ENCODE measurements around the gene ADRM1.

The ADRM1 gene

DNA sequence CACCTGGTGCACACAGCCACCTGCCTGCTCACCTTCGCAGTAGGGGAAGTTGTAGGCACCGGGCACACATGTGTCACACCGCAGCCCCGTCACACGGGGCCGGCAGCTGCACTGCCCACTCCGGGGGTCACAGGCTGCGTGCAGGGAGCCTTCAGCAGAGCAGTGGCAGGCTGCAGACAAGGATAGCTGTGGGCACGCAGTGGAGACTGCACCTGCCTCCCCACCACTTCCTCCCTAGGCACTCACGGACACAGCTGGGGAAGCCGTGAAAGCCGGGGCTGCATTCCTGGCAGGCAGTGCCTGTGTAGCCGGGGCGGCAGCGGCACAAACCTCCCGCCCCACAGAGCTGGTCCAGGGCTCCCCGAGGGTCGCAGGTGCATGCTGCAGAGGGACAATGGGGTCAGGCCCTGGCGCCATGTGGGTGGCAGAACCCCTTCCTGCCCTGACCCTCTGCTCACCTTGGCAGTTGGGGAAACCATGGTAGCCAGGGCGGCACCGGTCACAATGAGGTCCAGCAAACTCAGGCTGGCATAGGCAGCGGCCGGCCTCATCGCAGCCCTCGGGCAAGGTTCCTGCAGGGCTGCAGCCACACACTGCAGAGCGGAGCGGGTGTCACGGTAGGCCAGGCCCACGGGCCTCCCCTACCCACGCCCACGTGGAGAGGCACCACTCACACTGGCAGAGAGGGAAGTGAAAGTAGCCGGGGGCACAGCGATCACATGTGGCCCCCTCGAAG, 34.9 kb downstream of the ADRM1 start:
- DNase-seq (ENCODE audit: low read depth): no peak

DNA sequence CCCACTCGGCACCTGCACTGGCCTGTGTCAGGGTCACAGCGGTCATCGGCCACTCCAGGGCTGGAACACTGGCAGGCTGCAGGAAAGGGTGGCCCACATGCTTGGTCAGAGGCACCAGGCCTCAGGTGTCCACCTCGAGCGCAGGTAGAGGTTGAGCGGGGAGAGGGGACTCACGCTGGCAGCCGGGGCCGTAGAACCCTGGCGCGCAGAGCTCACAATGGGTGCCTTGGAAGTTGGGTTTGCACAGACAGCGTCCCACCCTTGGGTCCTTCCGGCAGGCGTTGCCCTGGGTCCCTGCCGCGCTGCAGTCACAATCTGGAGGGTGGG, 35.5 kb downstream of the ADRM1 start:
- no peak for DNase-seq (ENCODE audit: low read depth)

DNA sequence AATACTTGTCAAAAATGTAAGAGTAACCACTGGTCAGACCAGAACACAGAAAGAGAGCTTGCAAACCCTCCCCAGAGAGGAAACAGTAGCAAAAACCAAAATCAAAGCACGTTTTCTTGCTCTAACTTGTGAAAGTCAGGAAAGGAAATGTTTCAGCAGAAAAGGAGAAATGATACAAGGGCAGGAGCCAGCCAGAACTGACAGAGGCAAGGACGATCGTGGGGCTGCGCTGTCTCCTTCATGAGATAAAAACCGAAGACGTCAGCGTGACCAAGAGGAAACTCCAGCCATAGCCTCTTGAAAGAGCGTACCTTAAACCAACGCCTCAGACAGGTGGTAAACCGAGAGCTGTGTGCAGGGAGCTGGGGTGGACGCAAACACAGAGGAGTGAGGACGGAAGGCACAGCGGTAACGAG, 36.9 kb downstream of the ADRM1 start:
- DNase-seq (ENCODE audit: low read depth): no peak

DNA sequence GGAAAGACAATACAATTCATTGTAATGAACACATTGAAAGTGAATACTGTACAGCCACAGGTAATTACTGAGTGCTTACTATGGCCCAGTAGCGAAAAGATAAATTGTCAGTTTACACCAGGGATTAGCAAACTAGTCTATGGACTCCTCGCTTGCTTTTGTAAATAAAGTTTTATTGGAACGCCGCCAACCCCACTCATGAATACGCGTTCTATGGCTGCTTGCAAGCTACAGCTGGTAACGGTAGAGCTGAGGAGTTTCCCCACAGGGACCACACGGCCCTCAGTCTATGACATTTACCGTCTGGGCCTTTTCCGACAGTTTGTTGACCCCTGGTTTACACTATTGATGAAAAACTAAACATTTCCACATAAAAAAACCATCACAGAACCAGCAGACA, 40.1 kb downstream of the ADRM1 start:
- DNase-seq (ENCODE audit: low read depth): no peak

DNA sequence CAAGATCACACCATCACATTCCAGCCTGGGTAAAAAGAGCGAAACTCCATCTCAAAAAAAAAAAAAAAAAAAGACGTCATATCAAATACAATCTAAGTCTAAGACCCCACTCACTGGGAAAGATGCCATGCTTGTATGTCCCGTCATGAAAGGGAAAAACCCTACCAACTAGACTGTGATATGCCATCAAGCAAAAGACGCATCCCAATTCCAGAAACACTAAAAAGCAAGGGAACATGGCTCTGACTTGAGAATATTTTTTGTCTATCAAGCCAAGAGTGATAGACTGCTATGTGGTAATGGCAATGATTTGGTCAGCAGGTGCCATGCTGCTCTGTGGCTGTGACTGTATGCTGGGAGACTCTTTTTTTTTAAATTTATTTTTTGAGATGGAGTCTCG, 41.3 kb downstream of the ADRM1 start:
- DNase-seq (ENCODE audit: low read depth): no peak

DNA sequence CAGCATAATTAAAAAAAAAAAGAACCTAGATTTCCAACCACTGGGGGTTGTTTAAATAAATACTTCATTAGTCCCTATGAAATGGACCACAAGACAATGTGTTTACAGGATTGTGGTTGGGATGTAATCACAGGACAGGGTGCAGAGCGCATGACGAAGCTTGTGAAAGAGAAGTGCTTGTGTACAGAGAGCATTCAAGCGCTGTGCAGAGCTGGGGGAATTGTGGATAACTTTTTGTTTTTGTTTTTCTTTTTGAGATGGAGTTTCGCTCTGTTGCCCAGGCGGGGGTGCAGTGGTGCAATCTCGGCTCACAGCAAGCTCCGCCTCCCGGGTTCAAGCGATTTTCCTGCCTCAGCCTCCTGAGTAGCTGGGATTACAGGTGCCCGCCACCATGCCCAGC, 42.0 kb downstream of the ADRM1 start:
- no peak for DNase-seq (ENCODE audit: low read depth)

DNA sequence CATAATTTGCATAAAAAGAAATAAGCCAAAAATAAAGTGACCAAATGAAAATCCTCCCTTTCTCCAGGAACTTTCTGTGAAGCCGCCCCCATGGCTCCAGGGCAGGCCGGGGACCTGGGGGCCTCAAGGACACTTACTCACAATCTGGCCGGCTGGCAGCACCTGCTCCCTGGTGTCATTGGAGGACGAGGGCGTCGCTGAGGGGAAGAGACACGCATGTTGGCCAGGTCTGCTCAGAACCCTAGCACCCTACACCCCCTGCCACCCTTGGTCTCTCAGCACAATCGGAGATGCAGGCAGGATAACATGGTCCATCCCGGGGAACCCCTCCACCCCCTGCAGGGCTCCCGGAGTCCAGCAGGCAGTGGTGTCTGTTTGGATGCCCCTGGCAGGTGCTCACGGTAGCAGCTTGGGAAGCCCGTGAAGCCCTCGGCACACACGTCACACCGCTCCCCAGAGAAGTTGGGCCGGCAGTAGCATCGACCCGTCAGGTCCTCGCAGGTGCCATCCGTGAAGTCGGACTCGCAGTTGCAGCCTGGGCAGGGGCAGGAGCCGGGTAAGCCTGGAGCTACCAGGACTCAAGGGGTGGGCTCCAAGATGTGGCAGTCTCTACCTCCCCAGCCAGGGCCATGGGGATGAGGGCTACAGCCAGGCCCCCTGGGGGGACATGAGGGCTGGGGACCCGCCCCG, 43.0 kb downstream of the ADRM1 start:
- DNase-seq (ENCODE audit: low read depth): no peak

DNA sequence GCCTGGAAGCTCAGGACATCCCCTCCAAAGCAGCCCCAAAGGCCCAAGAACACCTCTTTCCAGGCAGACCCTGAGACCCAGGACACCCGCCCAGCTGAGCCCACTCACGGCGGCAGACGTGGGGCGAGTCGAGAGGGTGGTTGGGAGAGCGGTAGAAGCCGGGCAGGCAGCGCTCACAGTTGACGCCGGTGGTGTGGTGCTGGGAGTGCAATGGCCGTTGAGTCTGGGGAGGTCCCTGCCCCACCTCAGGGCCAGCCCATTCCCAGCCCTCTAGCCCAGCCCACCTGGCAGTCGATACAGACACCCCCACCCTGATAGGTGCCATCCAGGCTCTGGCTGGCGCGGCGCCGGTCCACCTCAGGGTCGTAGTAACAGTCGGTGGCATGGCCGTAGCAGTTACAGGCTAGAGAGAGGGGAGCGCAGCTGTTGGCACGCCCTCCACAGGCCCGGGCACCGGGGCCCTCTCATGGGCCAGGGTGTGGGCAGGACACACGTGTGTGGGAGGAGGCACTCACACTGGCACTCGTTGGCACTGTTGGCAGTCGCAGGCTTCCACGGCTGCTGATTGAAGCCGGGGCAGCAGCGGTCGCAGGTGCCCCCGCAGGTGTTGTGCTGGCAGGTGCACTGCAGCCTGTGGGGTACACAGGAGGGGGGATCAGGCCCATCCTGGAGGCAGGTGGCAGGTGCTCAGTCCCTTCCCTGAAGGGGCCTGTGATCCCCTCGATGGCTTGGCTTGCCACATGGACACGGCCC, 43.8 kb downstream of the ADRM1 start:
- DNase-seq (ENCODE audit: low read depth): no peak

DNA sequence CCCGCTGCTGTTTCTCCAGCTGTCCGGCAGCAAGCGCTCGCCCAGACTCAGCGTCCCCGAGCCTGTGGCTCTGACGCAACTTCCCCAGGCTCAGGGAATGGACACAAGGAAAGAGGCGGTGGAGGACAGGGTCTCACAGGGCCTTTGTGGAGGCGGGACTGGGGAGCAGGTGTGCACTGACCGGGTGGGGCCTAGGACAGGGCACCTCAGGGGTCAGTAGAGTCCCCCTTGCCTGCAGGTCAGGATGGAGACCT, 44.3 kb downstream of the ADRM1 start:
- no peak for DNase-seq (ENCODE audit: low read depth)

DNA sequence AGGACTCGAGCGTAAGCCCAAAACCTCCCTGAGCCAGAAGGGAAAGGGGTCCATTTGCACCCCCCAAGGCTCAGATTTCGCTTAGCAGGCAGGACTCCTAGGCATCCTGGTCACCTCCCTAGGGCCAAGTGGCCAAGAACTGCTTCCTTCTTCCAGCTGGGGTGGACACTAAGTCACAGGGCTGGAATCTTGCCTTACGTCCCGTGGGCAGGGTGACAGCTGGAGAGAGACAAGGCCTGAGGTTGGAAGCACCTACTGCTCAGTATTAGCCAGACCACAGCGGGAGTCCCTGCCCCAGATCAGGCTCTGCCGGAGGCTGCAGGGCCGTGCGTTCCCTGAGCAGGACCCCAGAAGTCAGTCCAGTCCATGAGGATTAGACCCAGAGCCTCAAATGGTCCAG, 44.6 kb downstream of the ADRM1 start:
- DNase-seq (ENCODE audit: low read depth): no peak

DNA sequence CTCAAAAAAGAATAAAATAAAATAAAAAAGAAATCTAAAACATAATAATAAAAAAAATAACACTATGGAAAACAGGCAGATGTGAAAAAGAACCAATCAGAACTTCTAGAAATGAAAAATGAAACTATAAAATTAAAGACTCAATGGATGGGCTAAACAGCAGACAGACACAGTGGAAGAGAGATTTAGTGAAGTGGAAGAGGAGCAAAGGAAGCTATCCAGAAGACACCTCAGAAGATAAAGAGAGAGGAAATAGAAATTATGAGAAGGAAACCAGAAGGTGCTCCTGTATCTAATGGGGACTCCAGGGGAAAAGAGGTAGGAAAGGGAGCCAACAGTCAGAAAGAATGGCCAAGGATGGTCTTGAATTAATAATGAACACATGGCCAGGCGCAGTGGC, 45.8 kb downstream of the ADRM1 start:
- DNase-seq (ENCODE audit: low read depth): no peak

DNA sequence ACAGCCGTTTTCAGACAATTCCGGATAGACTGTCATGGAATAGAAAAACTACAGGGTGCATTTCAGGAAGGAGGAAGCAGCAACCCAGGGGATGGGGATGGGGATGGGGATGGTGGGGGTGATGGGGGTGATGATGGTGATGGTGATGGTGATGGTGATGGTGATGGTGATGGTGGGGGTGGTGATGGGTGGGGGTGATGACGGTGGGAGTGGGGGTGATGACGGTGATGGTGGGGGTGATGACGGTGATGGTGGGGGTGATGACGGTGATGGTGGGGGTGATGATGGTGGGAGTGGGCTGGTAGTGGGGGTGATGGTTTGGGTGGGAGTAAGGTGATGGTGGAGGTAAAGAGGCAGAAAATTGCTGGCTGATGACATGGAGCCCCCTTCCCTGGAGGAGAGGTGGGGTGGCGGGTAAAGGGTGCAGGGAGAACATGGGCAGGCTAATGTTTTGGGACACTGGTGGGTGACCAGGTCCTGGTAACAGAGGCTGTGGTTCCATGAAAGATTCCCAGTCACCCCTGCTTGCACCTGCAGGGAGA, 46.8 kb downstream of the ADRM1 start:
- DNase-seq (ENCODE audit: low read depth): no peak

DNA sequence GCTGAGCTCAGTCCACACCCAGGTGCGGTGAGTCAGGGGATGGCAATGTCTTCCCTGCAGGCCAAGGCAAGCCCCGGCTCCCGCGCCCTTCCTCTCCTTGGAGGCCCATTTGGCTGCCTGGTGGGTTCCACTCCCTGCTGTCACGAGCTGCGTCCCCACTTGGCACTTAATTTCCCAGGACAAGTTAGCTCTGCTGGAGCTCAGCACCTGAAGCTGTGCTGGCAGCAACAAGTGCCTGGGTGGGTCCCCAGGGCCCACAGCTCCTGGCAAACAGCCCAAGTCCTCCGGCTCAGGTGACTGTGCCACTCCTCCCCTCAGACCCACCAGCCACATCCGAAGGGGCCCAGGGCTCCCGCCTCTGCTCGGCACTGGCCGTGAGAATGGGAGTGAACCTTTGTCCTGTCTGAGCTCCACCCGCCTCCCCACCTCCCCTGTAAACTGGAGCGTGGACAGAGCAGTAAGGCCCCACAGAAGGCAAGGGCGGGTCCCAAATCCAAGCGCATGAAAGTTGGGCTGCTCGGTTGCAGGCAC, 47.4 kb downstream of the ADRM1 start:
- DNase-seq (ENCODE audit: low read depth): no peak

DNA sequence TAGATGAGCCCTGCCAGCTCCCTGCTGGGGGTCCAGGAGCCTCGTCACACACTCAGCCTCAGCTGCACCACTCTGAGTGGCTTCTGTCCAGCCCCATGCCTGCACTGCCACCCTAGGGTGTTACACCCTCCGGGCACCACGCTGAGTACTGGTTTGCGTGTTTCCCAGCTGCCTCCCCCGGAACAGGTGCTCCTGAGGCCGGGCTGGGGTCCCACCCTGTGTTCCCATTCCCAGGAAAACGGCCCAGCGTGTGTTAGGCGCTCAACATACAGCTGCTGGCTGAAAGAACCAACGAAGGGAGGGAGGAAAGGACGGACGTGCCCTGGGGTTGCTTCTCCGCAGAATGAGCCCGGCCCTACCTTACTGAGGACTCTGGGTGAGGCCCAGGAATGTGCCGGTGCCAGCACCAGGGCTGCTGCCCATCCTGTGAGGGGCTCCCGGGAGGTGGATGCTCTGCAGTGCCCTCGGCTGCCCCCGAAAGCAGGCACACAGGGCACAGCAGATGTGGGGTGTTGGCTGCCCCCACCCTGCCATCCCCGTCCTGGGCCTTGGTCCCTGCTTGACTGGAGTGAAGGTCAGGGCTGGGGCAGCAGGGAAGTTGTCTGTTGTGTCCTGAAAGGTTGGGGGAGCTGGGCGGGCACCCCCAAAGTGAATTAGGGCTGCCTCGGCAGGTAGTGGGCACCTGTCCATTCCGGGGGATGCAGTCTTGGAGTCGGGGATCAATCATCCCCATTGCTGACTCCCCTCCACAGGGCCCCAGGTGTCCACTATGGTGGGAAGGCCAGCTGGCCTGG, 48.0 kb downstream of the ADRM1 start:
- DNase-seq (ENCODE audit: low read depth): no peak

DNA sequence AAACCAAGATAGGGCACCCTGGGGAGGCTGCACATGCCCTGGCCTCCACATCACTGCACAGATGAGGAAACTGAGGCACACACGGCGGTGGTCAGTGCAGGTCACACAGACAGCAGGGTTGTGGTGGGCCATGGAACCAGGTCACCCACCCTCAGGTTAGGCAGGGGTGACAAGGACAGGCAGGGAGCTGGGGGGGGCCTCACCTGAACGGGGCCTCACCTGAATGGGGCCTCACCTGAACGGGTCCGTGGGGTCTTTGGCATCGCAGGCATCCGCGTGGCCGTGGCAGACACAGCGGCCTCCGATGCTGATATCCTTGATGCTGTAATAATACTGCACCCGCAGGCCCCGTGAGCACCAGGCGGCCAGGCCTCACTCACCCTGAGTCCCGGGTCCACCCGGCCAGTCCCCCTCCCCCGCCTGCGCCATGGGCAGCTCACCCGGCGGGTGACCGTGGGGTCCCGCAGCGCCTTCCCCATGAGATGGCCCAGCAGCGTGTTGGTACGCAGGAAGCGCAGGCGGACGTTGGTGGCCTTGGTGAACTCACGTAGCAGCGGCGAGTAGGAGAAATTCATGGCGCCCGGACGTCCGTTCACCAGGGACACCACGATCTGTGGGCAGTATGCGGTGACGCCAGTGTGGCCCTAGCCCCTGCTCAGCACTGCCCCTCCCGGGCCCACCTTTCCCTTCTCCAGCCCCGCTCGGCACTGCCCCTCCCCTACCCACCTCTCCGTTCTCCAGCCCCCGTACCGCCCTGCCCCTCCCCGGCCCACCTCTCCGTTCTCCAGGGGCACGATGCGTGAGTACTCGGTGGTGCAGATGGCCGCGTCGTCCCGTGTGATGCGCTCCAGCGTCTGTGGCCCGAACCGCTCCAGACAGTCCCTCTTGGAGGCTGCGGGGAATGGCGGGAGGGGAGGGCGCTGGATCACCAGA, 48.9 kb downstream of the ADRM1 start:
- DNase-seq (ENCODE audit: low read depth): no peak

DNA sequence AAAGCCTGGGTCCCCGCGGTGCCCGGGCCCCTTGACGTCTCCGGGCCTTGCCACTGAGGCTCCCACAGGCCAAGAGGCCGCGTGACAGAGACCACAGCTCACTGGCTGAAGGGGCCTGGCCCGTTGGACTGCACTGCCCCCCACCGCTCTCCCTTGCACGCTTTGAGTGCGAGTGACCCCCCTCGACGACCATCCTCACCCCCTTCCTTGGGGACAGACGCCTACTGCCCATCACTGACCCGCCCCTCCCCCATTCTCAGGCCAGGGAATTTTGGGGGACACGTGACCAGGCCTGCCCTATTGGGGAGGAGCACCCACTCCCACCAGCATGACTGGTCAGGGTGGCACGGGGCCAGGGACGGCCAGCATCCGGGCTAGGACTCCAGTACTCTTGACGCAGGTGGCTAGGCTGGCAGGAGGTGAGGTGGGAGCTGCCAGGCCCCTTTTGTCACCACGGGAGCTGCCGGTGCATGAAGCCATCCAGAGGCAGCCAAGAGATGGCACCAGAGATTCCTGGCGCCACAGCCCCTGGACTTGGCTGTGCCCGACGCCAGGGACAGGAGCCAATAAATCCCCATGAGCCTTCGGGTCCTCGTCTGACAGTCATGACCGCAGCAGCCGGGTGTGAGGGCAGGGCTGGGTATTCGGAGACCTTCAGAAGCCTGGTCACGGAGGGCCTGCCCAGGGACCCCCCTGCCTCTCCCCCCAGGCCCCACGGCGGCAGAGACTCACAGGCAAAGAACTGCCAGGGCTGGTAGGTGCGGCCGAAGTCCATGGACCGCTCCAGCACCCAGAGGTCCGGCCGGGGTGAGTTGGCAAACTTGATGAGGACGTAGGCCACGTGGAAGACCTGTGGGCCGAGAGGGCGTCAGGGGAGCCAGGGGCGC, 49.8 kb downstream of the ADRM1 start:
- no peak for DNase-seq (ENCODE audit: low read depth)

DNA sequence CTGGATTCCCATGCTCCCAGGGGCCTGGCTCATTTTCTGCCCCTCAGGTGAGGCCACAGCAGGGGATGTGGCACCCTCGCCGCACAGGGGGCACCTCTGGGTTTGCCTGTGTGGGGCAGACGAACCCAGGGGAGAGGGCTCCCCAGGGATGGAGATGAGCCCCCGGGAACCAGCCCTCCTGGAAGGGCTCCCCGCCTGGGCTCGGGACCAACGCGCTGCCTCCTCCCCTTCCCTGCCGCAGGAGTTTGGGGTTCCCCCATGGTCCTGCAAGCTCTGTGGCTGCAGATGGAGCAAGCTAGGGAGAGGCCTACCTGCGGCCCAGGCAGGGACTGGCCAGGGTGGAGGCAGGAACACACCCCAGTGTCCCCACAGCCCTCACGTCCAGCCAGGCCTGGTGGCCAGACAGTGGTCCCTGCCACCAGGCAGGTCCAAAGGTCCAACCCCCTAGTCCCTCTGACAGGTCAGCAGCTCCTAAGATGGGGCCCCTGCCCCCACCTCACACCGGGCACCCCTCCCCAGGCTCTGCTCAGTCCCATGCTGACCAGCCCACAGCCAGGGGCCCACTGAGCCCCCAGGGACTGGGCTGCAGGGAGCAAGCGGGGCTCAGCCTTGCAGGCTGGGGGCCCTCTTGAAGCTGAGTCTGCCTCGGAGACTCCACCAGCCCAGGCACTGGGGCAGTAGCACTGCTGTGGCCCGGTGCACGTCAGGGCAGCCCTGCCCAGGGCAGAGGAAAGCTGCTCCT, 50.7 kb downstream of the ADRM1 start:
- no peak for DNase-seq (ENCODE audit: low read depth)

DNA sequence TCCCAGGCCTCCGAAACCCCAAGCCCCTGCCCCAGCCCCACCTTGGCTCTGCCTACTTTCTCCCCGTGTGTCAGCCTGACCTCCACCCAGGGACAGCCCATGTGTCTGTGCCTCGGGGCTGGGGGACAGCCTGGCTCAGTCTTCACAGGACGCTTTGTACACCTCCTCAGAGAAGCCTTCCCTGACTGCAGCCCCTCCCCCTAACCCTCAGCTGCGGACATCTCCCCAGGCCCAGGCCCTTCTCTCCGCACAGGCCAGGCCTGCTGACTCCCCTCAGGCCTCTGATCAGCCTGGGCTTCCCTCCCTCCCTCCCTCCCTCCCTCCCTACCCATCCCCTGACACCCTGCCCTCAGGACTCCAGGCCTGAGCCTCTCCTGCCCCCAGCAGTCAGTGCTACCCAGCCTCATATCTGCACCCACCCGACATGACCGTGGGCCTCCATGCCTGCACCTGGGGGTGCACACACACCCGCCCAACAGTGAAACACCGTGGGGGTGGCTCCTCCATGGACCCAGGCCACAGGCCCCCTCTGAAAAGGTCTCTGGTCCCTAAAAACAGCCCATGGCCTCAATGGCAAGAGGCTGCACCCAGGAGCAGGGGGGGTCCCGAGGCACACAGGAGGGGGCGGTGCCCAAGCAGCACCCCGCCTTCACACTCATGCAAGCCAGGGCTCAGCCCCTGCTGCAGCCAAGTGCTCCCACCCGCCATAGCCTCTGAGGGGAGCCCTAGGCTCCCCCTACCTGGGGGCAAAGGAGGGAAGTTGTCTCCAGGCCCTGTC, 51.4 kb downstream of the ADRM1 start:
- DNase-seq (ENCODE audit: low read depth): no peak
